Measurements from ENCODE around the gene CNTNAP1.
"Not testable (repeated sequence)": the region's sequence is repeated elsewhere in the genome, so short reads cannot be mapped to it uniquely, and the experiment has no call there.

The CNTNAP1 gene

GRCh38 chr17:42660692-42661345 lies 21.5 kb upstream of the CNTNAP1 start:
- DNase-seq (ENCODE audit: low read depth) = no peak
- TF ChIP-seq CTCF (IDR thresholded peaks at IDR 0.05; ENCODE audit: low read depth, low read length, missing control alignments) = no peak
- no peak overlapping the region for H3K4me3 ChIP-seq (ENCODE audit: low read depth, low read length)

DNA sequence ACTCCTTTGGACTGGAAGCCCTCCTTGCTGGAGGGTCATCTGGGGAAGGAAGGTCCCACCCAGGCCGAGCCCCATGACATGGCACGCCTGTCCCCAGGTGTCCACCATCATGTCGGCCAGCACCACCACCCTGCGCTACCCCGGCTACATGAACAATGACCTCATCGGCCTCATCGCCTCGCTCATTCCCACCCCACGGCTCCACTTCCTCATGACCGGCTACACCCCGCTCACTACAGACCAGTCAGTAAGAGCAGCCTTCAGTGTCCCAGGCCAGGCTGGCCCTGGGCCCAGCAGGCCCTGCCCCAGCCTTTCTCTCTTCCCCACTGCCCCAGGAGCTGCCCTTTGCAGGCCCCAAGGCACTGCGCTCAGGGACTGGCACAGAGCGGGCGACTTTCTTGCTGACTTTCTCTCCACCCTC lies 16.7 kb upstream of the CNTNAP1 start:
- DNase-seq (ENCODE audit: low read depth) = no peak
- no peak for TF ChIP-seq CTCF (IDR thresholded peaks at IDR 0.05; ENCODE audit: low read depth, low read length, missing control alignments)

DNA sequence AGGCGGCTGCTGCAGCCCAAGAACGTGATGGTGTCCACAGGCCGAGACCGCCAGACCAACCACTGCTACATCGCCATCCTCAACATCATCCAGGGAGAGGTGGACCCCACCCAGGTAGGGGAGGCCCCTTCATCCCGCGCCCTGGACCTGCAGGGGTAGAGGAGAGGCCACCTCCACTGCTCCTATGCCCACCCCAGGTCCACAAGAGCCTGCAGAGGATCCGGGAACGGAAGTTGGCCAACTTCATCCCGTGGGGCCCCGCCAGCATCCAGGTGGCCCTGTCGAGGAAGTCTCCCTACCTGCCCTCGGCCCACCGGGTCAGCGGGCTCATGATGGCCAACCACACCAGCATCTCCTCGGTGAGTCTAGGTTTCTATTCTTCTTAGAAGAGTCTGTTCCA lies 16.2 kb upstream of the CNTNAP1 start:
- DNase-seq (ENCODE audit: low read depth); H3K4me3 ChIP-seq (ENCODE audit: low read depth, low read length): not testable (repeated sequence)

More for the DNA sequence above, 16.7 kb upstream of the CNTNAP1 start:
- H3K4me3 ChIP-seq (ENCODE audit: low read depth, low read length) = no peak overlapping the region

DNA sequence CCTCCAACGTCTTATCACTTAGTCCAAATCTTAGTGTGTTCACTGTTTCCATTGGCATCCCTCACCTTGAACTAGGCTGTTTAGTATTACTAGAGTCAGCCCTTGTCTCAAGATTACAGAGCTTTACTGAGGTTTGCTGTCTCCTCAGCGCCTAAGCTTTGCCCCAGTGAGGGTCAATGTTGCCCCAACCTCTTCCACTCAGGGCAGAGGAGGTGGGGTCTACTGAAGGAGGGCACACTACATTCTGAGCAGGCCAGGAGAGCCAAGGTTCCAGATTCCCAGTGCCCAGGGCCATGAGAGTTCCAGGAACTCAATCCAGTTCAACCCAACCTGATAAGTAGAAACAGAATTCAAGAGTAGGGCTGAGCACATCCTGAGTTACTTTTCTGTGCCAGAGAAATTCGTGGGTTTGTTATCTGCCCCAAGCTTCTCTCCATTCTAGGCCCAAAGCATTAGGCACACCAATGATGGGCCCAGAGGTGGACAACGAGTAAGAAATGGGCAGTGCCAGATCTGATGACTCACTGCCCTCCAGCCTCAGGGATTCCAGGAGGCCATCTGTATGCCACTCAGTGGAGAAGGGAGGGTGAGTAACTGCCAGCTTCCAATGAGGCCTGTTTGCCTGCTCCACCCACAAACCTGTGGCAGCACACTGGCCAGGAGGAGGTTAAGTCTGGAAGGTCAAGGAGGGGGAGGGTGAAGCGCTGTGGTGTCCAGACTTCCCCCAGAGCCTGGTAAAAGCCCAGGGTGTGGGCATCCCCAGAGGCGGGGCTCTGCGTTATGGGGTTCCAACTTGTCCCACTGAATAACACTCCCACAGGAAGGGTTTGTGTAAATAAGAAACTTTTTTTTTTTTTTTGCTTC lies 15.0 kb upstream of the CNTNAP1 start:
- no peak for TF ChIP-seq CTCF (IDR thresholded peaks at IDR 0.05; ENCODE audit: low read depth, low read length, missing control alignments)
- no peak for DNase-seq (ENCODE audit: low read depth)

DNA sequence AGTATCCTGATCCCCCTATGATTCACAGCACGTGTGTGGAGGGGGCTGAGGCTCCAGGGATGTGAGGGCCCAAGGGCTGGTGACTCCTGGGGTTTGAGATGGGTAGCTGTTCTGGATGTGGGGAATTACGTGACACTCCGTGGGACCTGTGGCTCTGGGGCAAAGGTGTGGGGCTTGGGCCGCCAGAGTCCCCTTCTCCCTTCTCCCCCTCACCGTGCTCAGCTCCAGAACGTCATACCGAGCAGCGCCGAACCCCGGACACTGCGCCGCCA lies 12.7 kb upstream of the CNTNAP1 start:
- no peak for TF ChIP-seq CTCF (IDR thresholded peaks at IDR 0.05; ENCODE audit: low read depth, low read length, missing control alignments)
- no peak for DNase-seq (ENCODE audit: low read depth)
- H3K4me3 ChIP-seq (ENCODE audit: low read depth, low read length) = no peak overlapping the region

More for the DNA sequence above, 15.0 kb upstream of the CNTNAP1 start:
- no peak overlapping the region for H3K4me3 ChIP-seq (ENCODE audit: low read depth, low read length)

GRCh38 chr17:42669977-42670788 lies 12.1 kb upstream of the CNTNAP1 start:
- H3K4me3 ChIP-seq (ENCODE audit: low read depth, low read length) = no peak overlapping the region
- no peak for TF ChIP-seq CTCF (IDR thresholded peaks at IDR 0.05; ENCODE audit: low read depth, low read length, missing control alignments)
- DNase-seq (ENCODE audit: low read depth) = no peak

All from GM12864 (cell line).